Astrocyte of the spinal cord (primary cell): ENCODE results near the gene EVL.

Experiments used
- DNase-seq: peaks from one replicate; pipeline ENCODE4 v3.0.0; 2011; ENCODE audit warnings: low read depth, low spot score
- H3K4me3 ChIP-seq: 2 replicates; pipeline ENCODE4 v1.5.1; 2011; ENCODE audit warnings: low read depth, mild to moderate bottlenecking, low read length, moderate library complexity
- CTCF ChIP-seq: IDR thresholded peaks from 2 replicates; pipeline ENCODE4 v1.5.1; 2012; ENCODE audit warnings: low read depth, mild to moderate bottlenecking, low read length, inconsistent platforms
- in situ Hi-C: cut with HindIII; loops from 2 replicates; pipeline ENCODE4 v1.10.0; 2017; ENCODE audit warnings: low sequenced_read_pairs

The EVL gene

GRCh38 chr14:100109594-100109955 is 44.4 kb downstream of the EVL start:
- no peak for TF ChIP-seq CTCF
- in situ Hi-C loops = no loop called here
- no peak overlapping the region for H3K4me3 ChIP-seq
- DNase-seq = no peak

- no peak overlapping the region for H3K4me3 ChIP-seq
- in situ Hi-C loops = no loop called here
- TF ChIP-seq CTCF = no peak
- no peak for DNase-seq
Observed at GRCh38 chr14:100110816-100111215, 45.6 kb downstream of the EVL start.

GRCh38 chr14:100111931-100112704 is 46.9 kb downstream of the EVL start:
- in situ Hi-C loops = no loop called here
- DNase-seq = no peak
- no peak for TF ChIP-seq CTCF
- H3K4me3 ChIP-seq = no peak overlapping the region

- no peak for DNase-seq
- no peak overlapping the region for H3K4me3 ChIP-seq
- no peak for TF ChIP-seq CTCF
- in situ Hi-C loops = no loop called here
Observed at GRCh38 chr14:100114109-100114765, 49.0 kb downstream of the EVL start.

- in situ Hi-C loops = no loop called here
- H3K4me3 ChIP-seq = no peak overlapping the region
- TF ChIP-seq CTCF = no peak
- DNase-seq = no peak
Observed at GRCh38 chr14:100115236-100115635, 50.0 kb downstream of the EVL start.

- in situ Hi-C loops = no loop called here
- no peak for TF ChIP-seq CTCF
- no peak for DNase-seq
- no peak overlapping the region for H3K4me3 ChIP-seq
Observed at GRCh38 chr14:100115726-100116125, 50.5 kb downstream of the EVL start.
